RWPE2 (cell line): Measurements from ENCODE around the gene MCM6.

Source experiments
- ATAC-seq: fragments of 200-7000 bp; cut with Tn5 transposase; 3 replicates; pipeline ENCODE4 v1.9.1; 2021; ENCODE audit warnings: low read depth
- DNase-seq: peaks from one replicate; pipeline ENCODE4 v3.0.0-alpha.2; 2020; ENCODE audit warnings: low spot score
- H3K27ac ChIP-seq: fragments of 450-650 bp; 2 replicates; pipeline ENCODE4 v1.5.1; 2017; ENCODE audit warnings: mild to moderate bottlenecking; ENCODE audit not compliant: poor library complexity, severe bottlenecking
- H3K27me3 ChIP-seq: fragments of 250-450 bp; sonication (Bioruptor Pico); 2 replicates; pipeline ENCODE4 v1.5.1; 2021; ENCODE audit warnings: mild to moderate bottlenecking, moderate library complexity; ENCODE audit not compliant: insufficient read depth, poor library complexity, severe bottlenecking
- H3K36me3 ChIP-seq: fragments of 250-450 bp; sonication (Bioruptor Pico); 2 replicates; pipeline ENCODE4 v1.5.1; 2020; ENCODE audit warnings: low read depth, mild to moderate bottlenecking, moderate library complexity
- H3K4me1 ChIP-seq: fragments of 250-450 bp; sonication (Bioruptor Pico); 2 replicates; pipeline ENCODE4 v1.5.1; 2021; ENCODE audit warnings: mild to moderate bottlenecking, moderate library complexity; ENCODE audit not compliant: insufficient read depth, poor library complexity, severe bottlenecking
- H3K4me3 ChIP-seq: fragments of 250-450 bp; sonication (Bioruptor Pico); 2 replicates; pipeline ENCODE4 v1.5.1; 2021; ENCODE audit warnings: mild to moderate bottlenecking, moderate library complexity; ENCODE audit not compliant: severe bottlenecking
- H3K9me3 ChIP-seq: fragments of 250-450 bp; sonication (Bioruptor Pico); 2 replicates; pipeline ENCODE4 v1.5.1; 2021; ENCODE audit warnings: mild to moderate bottlenecking, moderate library complexity; ENCODE audit not compliant: severe bottlenecking
- CTCF ChIP-seq: fragments of 450-650 bp; IDR thresholded peaks from one replicate; pipeline ENCODE4 v1.5.1; 2017; ENCODE audit warnings: mild to moderate bottlenecking, moderate library complexity; ENCODE audit not compliant: poor library complexity, severe bottlenecking

The MCM6 gene

GRCh38 chr2:135825550-135826176 is 50.6 kb downstream of the MCM6 start:
- Histone ChIP-seq H3K4me3 (no peak overlapping the region), H3K27ac (no peak overlapping the region), H3K4me1 (no peaks in the 10 kb centered on the region), H3K9me3 (no peaks in the 10 kb centered on the region), H3K27me3 (no peaks in the 10 kb centered on the region), H3K36me3 (no peaks in the 10 kb centered on the region)
- DNase-seq (no peak), ATAC-seq (peak; percentile 19; the same call in 1 of the 3 replicates)
- TF ChIP-seq CTCF = no peak

DNA sequence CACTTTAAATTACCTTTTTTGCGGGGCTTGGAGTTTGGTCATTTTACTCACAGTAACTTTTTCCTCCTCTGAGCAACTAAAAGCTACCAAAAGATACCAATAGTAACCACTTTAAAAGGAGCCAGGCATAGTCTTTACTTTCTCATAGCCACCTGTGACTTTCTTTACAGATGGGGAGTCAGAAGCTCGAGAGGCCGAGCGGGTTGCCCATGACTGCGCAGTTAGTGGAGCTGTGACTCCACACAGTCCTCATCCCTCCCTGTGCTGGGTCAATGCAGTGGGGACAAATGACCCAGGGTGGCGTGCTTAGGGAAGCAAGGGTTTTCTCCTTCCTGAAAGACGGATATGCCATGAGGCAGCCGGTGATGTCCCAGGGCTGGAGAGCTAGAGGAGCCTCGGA is 51.1 kb downstream of the MCM6 start:
- Histone ChIP-seq H3K27me3 (no peaks in the 10 kb centered on the region), H3K4me1 (no peaks in the 10 kb centered on the region), H3K9me3 (no peaks in the 10 kb centered on the region), H3K27ac (no peak overlapping the region), H3K4me3 (no peak overlapping the region), H3K36me3 (no peaks in the 10 kb centered on the region)
- DNase-seq = no peak
- ATAC-seq = 0 out of 3 replicates have a peak, but pooled peaks have one; percentile 14
- TF ChIP-seq CTCF = no peak

DNA sequence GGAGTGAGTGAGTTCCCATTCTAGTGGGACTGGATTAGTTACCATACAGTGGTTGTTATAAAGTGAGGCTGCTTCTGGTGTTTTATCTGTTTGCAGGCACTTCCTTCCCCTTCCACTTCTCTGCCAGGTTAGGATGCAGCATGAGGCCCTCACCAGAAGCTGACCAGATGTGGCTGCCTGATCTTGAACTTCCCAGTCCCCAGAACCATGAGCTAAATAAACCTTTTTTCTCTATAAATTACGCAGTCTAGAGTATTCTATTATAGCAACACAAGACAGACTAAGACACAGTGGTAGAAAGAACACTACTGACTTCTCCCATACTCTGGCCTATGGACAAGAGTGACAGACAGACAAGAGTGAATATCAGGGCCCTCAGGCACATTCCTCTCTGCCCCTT is 53.4 kb downstream of the MCM6 start:
- no peaks in the 10 kb centered on the region for H3K4me1 ChIP-seq
- H3K27me3 ChIP-seq = no peaks in the 10 kb centered on the region
- TF ChIP-seq CTCF = no peak
- H3K36me3 ChIP-seq = no peaks in the 10 kb centered on the region
- no peak overlapping the region for H3K4me3 ChIP-seq
- no peak for ATAC-seq
- no peak overlapping the region for H3K27ac ChIP-seq
- no peak for DNase-seq
- no peaks in the 10 kb centered on the region for H3K9me3 ChIP-seq

GRCh38 chr2:135821190-135821589 is 55.1 kb downstream of the MCM6 start:
- Histone ChIP-seq H3K9me3 (no peaks in the 10 kb centered on the region), H3K27ac (no peak overlapping the region), H3K4me3 (no peak overlapping the region), H3K4me1 (no peaks in the 10 kb centered on the region), H3K36me3 (no peaks in the 10 kb centered on the region), H3K27me3 (no peaks in the 10 kb centered on the region)
- DNase-seq (no peak), ATAC-seq (no peak)
- TF ChIP-seq CTCF = no peak

- ATAC-seq = peak; percentile 21; the same call in 1 of the 3 replicates
- Histone ChIP-seq H3K9me3 (no peaks in the 10 kb centered on the region), H3K4me1 (no peaks in the 10 kb centered on the region), H3K36me3 (no peaks in the 10 kb centered on the region), H3K27me3 (no peaks in the 10 kb centered on the region), H3K27ac (no peak overlapping the region), H3K4me3 (no peak overlapping the region)
- no peak for TF ChIP-seq CTCF
- no peak for DNase-seq
These were observed 56.1 kb downstream of the MCM6 start for GRCh38 chr2:135820003-135820618.
